HCT116 (cell line): Measurements from ENCODE around the gene PRKRIP1. TPM values are rescaled to one million over a fixed set of nuclear protein-coding genes. Genes with fewer than 3 reads are reported as not detected.

Experiments used
- ATAC-seq: fragments of 200-7000 bp; cut with Tn5 transposase; 2 replicates; pipeline ENCODE4 v1.9.1; 2020; ENCODE audit warnings: mild to moderate bottlenecking, moderate library complexity
- BruUV-seq: library from RNA; stranded (reverse); fragments of 400-500 nt; replicated peaks from 2 replicates; lab custom pipeline; 2021; lab: Mats Ljungman, UMichigan
- CTCF ChIA-PET: fragments of 300-600 bp; sonication (Branson Sonifier 250); formaldehyde crosslinking; loops from one replicate; lab custom pipeline; 2021; ENCODE audit warnings: antibody characterized with exemption; lab: Charles Lee
- POLR2A ChIA-PET: fragments of 300-600, 350-600 bp; sonication (Branson Sonifier 250); formaldehyde crosslinking; loops from one replicate; lab custom pipeline; 2021; ENCODE audit warnings: antibody characterized with exemption; lab: Charles Lee
- RAD21 ChIA-PET, 2 experiments: fragments of 300-600 bp; sonication (Branson Sonifier 250); formaldehyde crosslinking; loops; one replicate each; lab custom pipeline; 2023; ENCODE audit warnings: low total read pairs in 2 of 2; ENCODE audit not compliant: uncharacterized antibody in 2 of 2, unreplicated experiment in 2 of 2, low non-redundant PET in 1 of 2; lab: Charles Lee
- DNase-seq: peaks from one replicate; pipeline ENCODE4 v3.0.0-alpha.2; 2010; ENCODE audit warnings: low read depth, low spot score
- H2AFZ ChIP-seq: fragments of 200-600 bp; shearing (Covaris generic), sonication (generic); 2 replicates; pipeline ENCODE4 v1.6.1; 2017; ENCODE audit warnings: low read depth, mixed run types, mixed read lengths, antibody characterized with exemption, low read length; ENCODE audit not compliant: poor library complexity, severe bottlenecking
- H3K27ac ChIP-seq: 2 replicates; pipeline ENCODE4 v1.5.1; 2012; ENCODE audit warnings: low read depth, low read length
- H3K27me3 ChIP-seq: fragments of 200-600 bp; sonication (generic); 2 replicates; pipeline ENCODE4 v1.6.1; 2016; ENCODE audit warnings: mixed run types, low read length, mixed read lengths; ENCODE audit not compliant: insufficient read depth
- H3K36me3 ChIP-seq, 2 experiments: fragments of 200-500 bp in 1 of 2; fragments of 200-600 bp in 1 of 2; sonication (Bioruptor generic) in 1 of 2; sonication (generic) in 1 of 2; 2 replicates each; pipeline versions ENCODE4 v1.5.1 to v1.6.1; 2014 to 2016; ENCODE audit warnings: low read length in 2 of 2, inconsistent platforms in 1 of 2, mixed read lengths in 1 of 2, mixed run types in 1 of 2; ENCODE audit not compliant: insufficient read depth in 2 of 2, control insufficient read depth in 1 of 2
- H3K4me1 ChIP-seq, 2 experiments: fragments of 200-600 bp in 1 of 2; sonication (generic) in 1 of 2; 2 replicates each; pipeline versions ENCODE4 v1.5.1 to v1.6.1; 2012 to 2017; ENCODE audit warnings: low read length in 2 of 2, inconsistent platforms in 1 of 2, mild to moderate bottlenecking in 1 of 2, mixed read lengths in 1 of 2, mixed run types in 1 of 2, moderate library complexity in 1 of 2; ENCODE audit not compliant: insufficient read depth in 2 of 2, control insufficient read depth in 1 of 2
- H3K4me2 ChIP-seq: fragments of 200-600 bp; sonication (generic); 2 replicates; pipeline ENCODE4 v1.6.1; 2017; ENCODE audit warnings: mixed run types, low read length, mixed read lengths
- H3K4me3 ChIP-seq, 2 experiments: fragments of 200-600 bp in 1 of 2; sonication (generic) in 1 of 2; replicated peaks in 1 of 2; 2 replicates each; pipeline ENCODE4 v1.5.1; 2011 to 2016; ENCODE audit warnings: low read length in 2 of 2, control low read depth in 1 of 2, low read depth in 1 of 2, mild to moderate bottlenecking in 1 of 2, mixed read lengths in 1 of 2, mixed run types in 1 of 2
- H3K79me2 ChIP-seq: fragments of 200-600 bp; sonication (generic); 2 replicates; pipeline ENCODE4 v1.6.1; 2017; ENCODE audit warnings: mild to moderate bottlenecking, mixed run types, low read length, moderate library complexity, mixed read lengths; ENCODE audit not compliant: insufficient read depth
- H3K9ac ChIP-seq: fragments of 200-600 bp; sonication (generic); 2 replicates; pipeline ENCODE4 v1.6.1; 2016; ENCODE audit warnings: low read length, mixed read lengths
- H3K9me2 ChIP-seq: fragments of 200-600 bp; sonication (generic), shearing (Covaris generic); 2 replicates; pipeline ENCODE4 v1.6.1; 2017; ENCODE audit warnings: mixed run types, mild to moderate bottlenecking, moderate library complexity; ENCODE audit not compliant: insufficient read depth
- H3K9me3 ChIP-seq, 2 experiments: fragments of 200-500 bp in 1 of 2; fragments of 200-600 bp in 1 of 2; sonication (Bioruptor generic) in 1 of 2; sonication (generic) in 1 of 2; 2 replicates each; pipeline ENCODE4 v1.6.1; 2014 to 2017; ENCODE audit warnings: low read length in 2 of 2, mixed read lengths in 2 of 2, inconsistent platforms in 1 of 2, low read depth in 1 of 2, mild to moderate bottlenecking in 1 of 2, mixed run types in 1 of 2, moderate library complexity in 1 of 2; ENCODE audit not compliant: control insufficient read depth in 1 of 2, insufficient read depth in 1 of 2
- H4K20me1 ChIP-seq: fragments of 200-600 bp; sonication (generic), shearing (Covaris generic); 2 replicates; pipeline ENCODE4 v1.6.1; 2017; ENCODE audit warnings: mixed run types, mild to moderate bottlenecking, moderate library complexity; ENCODE audit not compliant: insufficient read depth
- ATF3 ChIP-seq: IDR thresholded peaks from 2 replicates; pipeline ENCODE4 v1.6.1; 2012
- CBX3 ChIP-seq: IDR thresholded peaks from 2 replicates; pipeline ENCODE4 v1.6.1; 2012; ENCODE audit warnings: low read depth
- CEBPB ChIP-seq: IDR thresholded peaks from 2 replicates; pipeline ENCODE4 v1.6.1; 2012; ENCODE audit warnings: low read depth
- EGR1 ChIP-seq: IDR thresholded peaks from 2 replicates; pipeline ENCODE4 v1.6.1; 2012; ENCODE audit warnings: low read depth
- ELF1 ChIP-seq: IDR thresholded peaks from 2 replicates; pipeline ENCODE4 v1.6.1; 2012; ENCODE audit warnings: low read depth, borderline replicate concordance
- EZH2 ChIP-seq: fragments of 200-600 bp; sonication (generic); IDR thresholded peaks from 2 replicates; pipeline ENCODE4 v1.6.1; 2017; ENCODE audit warnings: antibody characterized with exemption, mixed run types
- EZH2phosphoT487 ChIP-seq: fragments of 200-600 bp; IDR thresholded peaks from 2 replicates; pipeline ENCODE4 v1.6.1; 2018; ENCODE audit warnings: antibody characterized with exemption, borderline replicate concordance
- POLR2A ChIP-seq: IDR thresholded peaks from 2 replicates; pipeline ENCODE4 v1.7.0; 2011; ENCODE audit warnings: borderline replicate concordance; ENCODE audit not compliant: insufficient read depth, insufficient read length; ENCODE audit errors: extremely low read depth
- POLR2AphosphoS5 ChIP-seq: IDR thresholded peaks from 2 replicates; pipeline ENCODE4 v1.6.1; 2011; ENCODE audit warnings: mild to moderate bottlenecking, low read depth, low read length, moderate library complexity
- RAD21 ChIP-seq: IDR thresholded peaks from 2 replicates; pipeline ENCODE4 v1.6.1; 2012; ENCODE audit warnings: low read depth, mild to moderate bottlenecking
- SP1 ChIP-seq: IDR thresholded peaks from 2 replicates; pipeline ENCODE4 v1.6.1; 2012; ENCODE audit warnings: low read depth
- TCF7L2 ChIP-seq: IDR thresholded peaks from 2 replicates; pipeline ENCODE4 v1.7.0; 2011; ENCODE audit warnings: borderline replicate concordance, inconsistent platforms; ENCODE audit not compliant: insufficient read depth, insufficient read length; ENCODE audit errors: extremely low read depth
- YY1 ChIP-seq: IDR thresholded peaks from 2 replicates; pipeline ENCODE4 v1.6.1; 2011; ENCODE audit warnings: low read length, low read depth, moderate library complexity, mild to moderate bottlenecking; ENCODE audit not compliant: insufficient replicate concordance; ENCODE audit errors: extremely low read depth
- ZFX ChIP-seq: fragments of 450-650 bp; IDR thresholded peaks from 2 replicates; pipeline ENCODE4 v1.6.1; 2017
- ZNF274 ChIP-seq: fragments of 200-500 bp; sonication (Bioruptor generic); IDR thresholded peaks from 2 replicates; pipeline ENCODE4 v1.6.1; 2014; ENCODE audit warnings: mild to moderate bottlenecking, low read depth, low read length, inconsistent platforms
- intact Hi-C: fragments of 100-400 bp; cut with micrococcal nuclease; formaldehyde crosslinking; loops from 2 replicates; pipeline ENCODE4 v1.10.0; 2022
- total RNA-seq: library from RNA; stranded (reverse); gene quantifications from one replicate; pipeline ENCODE4 v1.2.1, GENCODE V29; 2021; ENCODE audit not compliant: unreplicated experiment
- TF ChIP-seq, protein P1 (sequence below): IDR thresholded peaks from 2 replicates; pipeline ENCODE4 v1.6.1; 2012; ENCODE audit warnings: low read depth
- TF ChIP-seq, protein P2 (sequence below), 3 experiments: fragments of 200-600 bp in 1 of 3; sonication (generic) in 1 of 3; IDR thresholded peaks in 2 of 3; conservative IDR thresholded peaks in 1 of 3; 2 replicates each; pipeline ENCODE4 v1.5.1; 2012 to 2017; ENCODE audit warnings: low read depth in 2 of 3, low read length in 2 of 3, antibody characterized with exemption in 1 of 3, borderline replicate concordance in 1 of 3, control low read depth in 1 of 3, mild to moderate bottlenecking in 1 of 3, mixed read lengths in 1 of 3, mixed run types in 1 of 3, moderate library complexity in 1 of 3; ENCODE audit not compliant: insufficient read depth in 1 of 3

Gene PRKRIP1
- total RNA-seq, 1 experiment from 2014 or later = 23.0 TPM

GRCh38 chr7:102455596-102455995 is 59.4 kb downstream of the PRKRIP1 start:
- ChIA-PET RAD21 (interaction anchor here in 1 of 2 experiments (1.8 kb wide), 1 partner anchor 15 kb away, joined by 5 read pairs; no protein-coding TSS in a partner anchor), POLR2A (no interaction called here), CTCF (interaction anchor here (1.3 kb wide), 1 partner anchor 43 kb away, joined by 5 read pairs; no protein-coding TSS in a partner anchor)
- TF ChIP-seq TCF7L2 (no peak), EZH2phosphoT487 (no peak), EZH2 (no peak), POLR2AphosphoS5 (no peak), CEBPB (no peak), YY1 (no peak), ZNF274 (no peak), CBX3 (no peak), EGR1 (no peak), ELF1 (no peak), RAD21 (no peak), POLR2A (no peak), ATF3 (no peak), SP1 (no peak), ZFX (no peak)
- TF ChIP-seq, protein P1, sequence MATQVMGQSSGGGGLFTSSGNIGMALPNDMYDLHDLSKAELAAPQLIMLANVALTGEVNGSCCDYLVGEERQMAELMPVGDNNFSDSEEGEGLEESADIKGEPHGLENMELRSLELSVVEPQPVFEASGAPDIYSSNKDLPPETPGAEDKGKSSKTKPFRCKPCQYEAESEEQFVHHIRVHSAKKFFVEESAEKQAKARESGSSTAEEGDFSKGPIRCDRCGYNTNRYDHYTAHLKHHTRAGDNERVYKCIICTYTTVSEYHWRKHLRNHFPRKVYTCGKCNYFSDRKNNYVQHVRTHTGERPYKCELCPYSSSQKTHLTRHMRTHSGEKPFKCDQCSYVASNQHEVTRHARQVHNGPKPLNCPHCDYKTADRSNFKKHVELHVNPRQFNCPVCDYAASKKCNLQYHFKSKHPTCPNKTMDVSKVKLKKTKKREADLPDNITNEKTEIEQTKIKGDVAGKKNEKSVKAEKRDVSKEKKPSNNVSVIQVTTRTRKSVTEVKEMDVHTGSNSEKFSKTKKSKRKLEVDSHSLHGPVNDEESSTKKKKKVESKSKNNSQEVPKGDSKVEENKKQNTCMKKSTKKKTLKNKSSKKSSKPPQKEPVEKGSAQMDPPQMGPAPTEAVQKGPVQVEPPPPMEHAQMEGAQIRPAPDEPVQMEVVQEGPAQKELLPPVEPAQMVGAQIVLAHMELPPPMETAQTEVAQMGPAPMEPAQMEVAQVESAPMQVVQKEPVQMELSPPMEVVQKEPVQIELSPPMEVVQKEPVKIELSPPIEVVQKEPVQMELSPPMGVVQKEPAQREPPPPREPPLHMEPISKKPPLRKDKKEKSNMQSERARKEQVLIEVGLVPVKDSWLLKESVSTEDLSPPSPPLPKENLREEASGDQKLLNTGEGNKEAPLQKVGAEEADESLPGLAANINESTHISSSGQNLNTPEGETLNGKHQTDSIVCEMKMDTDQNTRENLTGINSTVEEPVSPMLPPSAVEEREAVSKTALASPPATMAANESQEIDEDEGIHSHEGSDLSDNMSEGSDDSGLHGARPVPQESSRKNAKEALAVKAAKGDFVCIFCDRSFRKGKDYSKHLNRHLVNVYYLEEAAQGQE = no peak
- TF ChIP-seq, protein P2, sequence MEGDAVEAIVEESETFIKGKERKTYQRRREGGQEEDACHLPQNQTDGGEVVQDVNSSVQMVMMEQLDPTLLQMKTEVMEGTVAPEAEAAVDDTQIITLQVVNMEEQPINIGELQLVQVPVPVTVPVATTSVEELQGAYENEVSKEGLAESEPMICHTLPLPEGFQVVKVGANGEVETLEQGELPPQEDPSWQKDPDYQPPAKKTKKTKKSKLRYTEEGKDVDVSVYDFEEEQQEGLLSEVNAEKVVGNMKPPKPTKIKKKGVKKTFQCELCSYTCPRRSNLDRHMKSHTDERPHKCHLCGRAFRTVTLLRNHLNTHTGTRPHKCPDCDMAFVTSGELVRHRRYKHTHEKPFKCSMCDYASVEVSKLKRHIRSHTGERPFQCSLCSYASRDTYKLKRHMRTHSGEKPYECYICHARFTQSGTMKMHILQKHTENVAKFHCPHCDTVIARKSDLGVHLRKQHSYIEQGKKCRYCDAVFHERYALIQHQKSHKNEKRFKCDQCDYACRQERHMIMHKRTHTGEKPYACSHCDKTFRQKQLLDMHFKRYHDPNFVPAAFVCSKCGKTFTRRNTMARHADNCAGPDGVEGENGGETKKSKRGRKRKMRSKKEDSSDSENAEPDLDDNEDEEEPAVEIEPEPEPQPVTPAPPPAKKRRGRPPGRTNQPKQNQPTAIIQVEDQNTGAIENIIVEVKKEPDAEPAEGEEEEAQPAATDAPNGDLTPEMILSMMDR (IDR thresholded peaks at IDR 0.05 in 2 of 3, conservative IDR thresholded peaks at IDR 0.05 in 1 of 3; ENCODE audit: borderline replicate concordance in 1 of 3, insufficient read depth in 1 of 3, low read depth in 2 of 3, low read length in 2 of 3) = no peak
- Histone ChIP-seq H3K36me3 (peaks cover 0 to 4% of the 10 kb centered on the region in 2 experiments; a peak in 3 of 4 replicates), H3K4me2 (no peak overlapping the region), H3K4me1 (peaks cover 21 to 23% of the 10 kb centered on the region in 2 experiments), H3K9me2 (no peaks in the 10 kb centered on the region), H2AFZ (no peak overlapping the region), H4K20me1 (no peaks in the 10 kb centered on the region), H3K9ac (no peak overlapping the region), H3K27ac (peak overlapping the region; percentile 68), H3K4me3 (no peak overlapping the region), H3K27me3 (no peaks in the 10 kb centered on the region), H3K79me2 (no peaks in the 10 kb centered on the region), H3K9me3 (no peaks in the 10 kb centered on the region)
- intact Hi-C loops = no loop called here
- DNase-seq (no peak), ATAC-seq (peak; percentile 8; the same call in 1 of the 2 replicates)
- no TSS peak for BruUV-seq
